ENCODE data around the gene SLC35G6. TPM values are rescaled to one million over a fixed set of nuclear protein-coding genes. Genes with fewer than 3 reads are reported as not detected.

Gene SLC35G6
- total RNA-seq, 2 donors from 2014 or later, result not detected

GRCh38 chr17:7491583-7491982 lies 10.3 kb downstream of the SLC35G6 start:
- Histone ChIP-seq H3K36me3 (peaks cover 9% of the 10 kb centered on the region), H3K27ac (no peak overlapping the region), H3K4me1 (ENCODE audit: control insufficient read depth in 1 of 2, low read depth in 2 of 2) (peaks cover 17 to 34% of the 10 kb centered on the region in 2 donors), H3K4me3 (no peak overlapping the region), H3K9me3 (no peaks in the 10 kb centered on the region), H3K27me3 (replicated peaks; ENCODE audit: insufficient read depth) (no peaks in the 10 kb centered on the region)
- no peak for ATAC-seq (ENCODE audit: insufficient number of reproducible peaks, low FRiP score, low read depth)
- DNase-seq (ENCODE audit: low spot score), result no peak
- no peak for TF ChIP-seq CTCF (IDR thresholded peaks at IDR 0.05)

GRCh38 chr17:7493941-7494340 lies 12.7 kb downstream of the SLC35G6 start:
- no peak for TF ChIP-seq CTCF (IDR thresholded peaks at IDR 0.05)
- no peak for ATAC-seq (ENCODE audit: insufficient number of reproducible peaks, low FRiP score, low read depth)
- no peaks in the 10 kb centered on the region for H3K27me3 ChIP-seq (replicated peaks; ENCODE audit: insufficient read depth)

GRCh38 chr17:7495906-7496434 lies 14.7 kb downstream of the SLC35G6 start:
- Histone ChIP-seq H3K36me3 (peaks cover 51% of the 10 kb centered on the region), H3K27ac (no peak overlapping the region), H3K4me1 (ENCODE audit: control insufficient read depth in 1 of 2, low read depth in 2 of 2) (peaks cover 0 to 3% of the 10 kb centered on the region in 2 donors), H3K4me3 (no peak overlapping the region), H3K9me3 (no peaks in the 10 kb centered on the region), H3K27me3 (replicated peaks; ENCODE audit: insufficient read depth) (no peaks in the 10 kb centered on the region)
- ATAC-seq (ENCODE audit: insufficient number of reproducible peaks, low FRiP score, low read depth) (no peak), DNase-seq (ENCODE audit: low spot score) (no peak)
- TF ChIP-seq CTCF (IDR thresholded peaks at IDR 0.05), result no peak

More at GRCh38 chr17:7493941-7494340, 12.7 kb downstream of the SLC35G6 start:
- no peak overlapping the region for H3K27ac ChIP-seq
- H3K9me3 ChIP-seq, result no peaks in the 10 kb centered on the region
- no peak for DNase-seq (ENCODE audit: low spot score)
- H3K4me3 ChIP-seq, result no peak overlapping the region
- peaks cover under 1 to 13% of the 10 kb centered on the region in 2 donors for H3K4me1 ChIP-seq (ENCODE audit: control insufficient read depth in 1 of 2, low read depth in 2 of 2)
- peaks cover 32% of the 10 kb centered on the region for H3K36me3 ChIP-seq

DNA sequence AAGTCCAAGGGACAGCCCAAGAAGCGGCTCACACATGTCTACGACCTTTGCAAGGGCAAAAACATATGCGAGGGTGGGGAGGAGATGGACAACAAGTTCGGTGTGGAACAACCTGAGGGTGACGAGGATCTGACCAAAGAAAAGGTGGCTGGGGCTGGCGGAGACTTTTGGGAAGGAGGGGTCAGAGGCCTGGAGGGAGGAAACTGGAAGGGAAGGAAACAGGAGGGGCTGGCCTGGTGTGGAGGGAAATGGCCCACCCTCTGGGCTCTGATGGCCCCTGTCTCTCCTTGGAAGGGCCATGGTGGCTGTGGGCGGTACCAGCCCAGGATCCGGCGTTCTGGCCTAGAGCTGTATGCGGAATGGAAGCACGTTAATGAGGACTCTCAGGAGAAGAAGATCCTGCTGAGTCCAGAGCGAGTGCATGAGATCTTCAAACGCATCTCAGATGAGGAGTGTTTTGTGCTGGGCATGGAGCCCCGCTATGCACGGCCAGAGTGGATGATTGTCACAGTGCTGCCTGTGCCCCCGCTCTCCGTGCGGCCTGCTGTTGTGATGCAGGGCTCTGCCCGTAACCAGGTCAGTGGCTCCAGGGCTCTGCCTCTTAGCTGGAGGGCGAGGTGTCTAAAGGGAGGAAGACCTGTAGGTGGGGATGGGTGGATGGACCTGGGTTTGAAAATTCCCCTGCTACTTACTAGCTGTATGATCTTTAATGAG lies 15.4 kb downstream of the SLC35G6 start:
- no peaks in the 10 kb centered on the region for H3K9me3 ChIP-seq
- no peak overlapping the region for H3K27ac ChIP-seq
- H3K36me3 ChIP-seq, result peaks cover 57% of the 10 kb centered on the region
- ATAC-seq (ENCODE audit: insufficient number of reproducible peaks, low FRiP score, low read depth) (no peak), DNase-seq (ENCODE audit: low spot score) (no peak)
- H3K4me1 ChIP-seq (ENCODE audit: control insufficient read depth in 1 of 2, low read depth in 2 of 2), result no peaks in the 10 kb centered on the region
- no peak overlapping the region for H3K4me3 ChIP-seq
- H3K27me3 ChIP-seq (replicated peaks; ENCODE audit: insufficient read depth), result no peaks in the 10 kb centered on the region
- TF ChIP-seq CTCF (IDR thresholded peaks at IDR 0.05), result no peak

DNA sequence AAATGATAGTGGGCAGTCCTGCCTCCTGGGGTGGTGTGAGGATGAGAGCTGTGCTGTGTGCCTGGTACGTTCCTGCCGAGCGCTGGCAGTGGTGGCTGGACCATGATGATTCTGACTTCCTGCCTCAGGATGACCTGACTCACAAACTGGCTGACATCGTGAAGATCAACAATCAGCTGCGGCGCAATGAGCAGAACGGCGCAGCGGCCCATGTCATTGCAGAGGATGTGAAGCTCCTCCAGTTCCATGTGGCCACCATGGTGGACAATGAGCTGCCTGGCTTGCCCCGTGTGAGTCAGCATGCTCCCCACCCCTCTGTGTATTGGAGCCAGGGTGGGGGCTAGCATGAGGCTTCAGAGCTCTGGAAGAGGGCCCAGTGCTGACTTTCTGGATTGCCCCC lies 16.0 kb downstream of the SLC35G6 start:
- ATAC-seq (ENCODE audit: insufficient number of reproducible peaks, low FRiP score, low read depth) (no peak), DNase-seq (ENCODE audit: low spot score) (no peak)
- no peak overlapping the region for H3K4me3 ChIP-seq
- H3K4me1 ChIP-seq (ENCODE audit: control insufficient read depth in 1 of 2, low read depth in 2 of 2), result no peaks in the 10 kb centered on the region
- H3K36me3 ChIP-seq, result peaks cover 63% of the 10 kb centered on the region
- no peaks in the 10 kb centered on the region for H3K9me3 ChIP-seq
- no peaks in the 10 kb centered on the region for H3K27me3 ChIP-seq (replicated peaks; ENCODE audit: insufficient read depth)
- H3K27ac ChIP-seq, result no peak overlapping the region
- TF ChIP-seq CTCF (IDR thresholded peaks at IDR 0.05), result no peak

Measured in thoracic aorta (tissue), 2 donors.